HEK293T (cell line): ENCODE measurements around the gene SLC2A11.

Source experiments
- ARNT ChIP-seq: fragments of 450-650 bp; IDR thresholded peaks from 2 replicates; pipeline ENCODE4 v1.6.1; 2017; ENCODE audit warnings: mild to moderate bottlenecking
- CTBP1 ChIP-seq: fragments of 450-650 bp; IDR thresholded peaks from 2 replicates; pipeline ENCODE4 v1.6.1; 2016; ENCODE audit warnings: borderline replicate concordance
- SP1 ChIP-seq: fragments of 450-650 bp; IDR thresholded peaks from 2 replicates; pipeline ENCODE4 v1.6.1; 2017
- TARDBP ChIP-seq: fragments of 450-650 bp; IDR thresholded peaks from 2 replicates; pipeline ENCODE4 v1.6.1; 2016

- TF ChIP-seq SP1 (no peak), CTBP1 (no peak), ARNT (no peak), TARDBP (no peak)
Measured at GRCh38 chr22:23904573-23905254, 47.0 kb downstream of the SLC2A11 start.
